ENCODE results near the gene HSPB9. TPM values are rescaled to one million over a fixed set of nuclear protein-coding genes. Genes with fewer than 3 reads are reported as not detected.
"Not testable (repeated sequence)": the region's sequence is repeated elsewhere in the genome, so short reads cannot be mapped to it uniquely, and the experiment has no call there.

HSPB9 gene
- total RNA-seq, 5 donors from 2014 or later (not counting 1 experiment from before 2014, with no cell fraction given) = 0.13 to 0.18 TPM; not detected in 3

DNA sequence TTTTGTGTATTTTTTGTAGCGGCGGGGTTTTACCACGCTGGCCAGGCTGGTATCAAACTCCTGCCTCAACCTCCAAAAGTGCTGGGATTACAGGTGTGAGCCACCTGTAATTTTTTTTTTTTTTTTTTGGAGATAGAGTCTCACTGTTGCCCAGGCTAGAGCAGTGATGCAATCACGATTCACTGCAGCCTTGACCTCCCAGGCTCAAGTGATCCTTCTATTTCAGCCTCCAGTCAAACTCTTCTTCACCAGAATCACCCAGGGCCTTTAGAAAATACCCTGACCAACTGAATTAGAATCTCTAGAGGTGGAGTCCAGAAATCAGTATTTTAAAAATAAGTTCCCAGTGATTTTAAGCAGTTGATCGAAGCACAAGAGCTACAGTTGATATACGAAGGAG is 12.5 kb downstream of the HSPB9 start:
- POLR2A ChIA-PET = no interaction called here
- no peak overlapping the region for H3K4me3 ChIP-seq (ENCODE audit: control insufficient read depth in 1 of 2, extremely low read depth in 1 of 2, low read length in 1 of 2)
- peaks cover 28 to 54% of the 10 kb centered on the region in 2 experiments for H3K4me1 ChIP-seq (ENCODE audit: control insufficient read depth in 1 of 2, extremely low read depth in 1 of 2, insufficient read depth in 2 of 2, low read length in 2 of 2)
- no peaks in the 10 kb centered on the region for H3K27me3 ChIP-seq (replicated peaks in 1 of 2; ENCODE audit: control insufficient read depth in 2 of 2, extremely low read depth in 1 of 2, insufficient read depth in 2 of 2, low read length in 1 of 2)
- Mint-ChIP-seq H3K27ac (peak overlapping the region; percentile 84 to 89), H3K9me3 (no peaks in the 10 kb centered on the region), H3K27me3 (no peaks in the 10 kb centered on the region), H3K4me1 (peaks cover 50 to 79% (median 76%) of the 10 kb centered on the region in 3 donors), H3K4me3 (no peak overlapping the region), H3K36me3 (peaks cover 15% of the 10 kb centered on the region)
- CTCF ChIA-PET = interaction anchor here in 1 of 2 donors (1.0 kb wide), 1 partner anchor 17 kb away, joined by 3 read pairs; no protein-coding TSS in a partner anchor
- no peak overlapping the region for H3K27ac ChIP-seq (ENCODE audit: low read length)
- ATAC-seq (replicated peaks in 1 of 4) = no peak
- H3K9me3 ChIP-seq = no peaks in the 10 kb centered on the region
- WGBS (ENCODE audit: insufficient coverage) = 95% methylated on average over 3 of the region's 6 CpGs
- peaks cover 4 to 37% of the 10 kb centered on the region in 2 donors for H3K36me3 ChIP-seq (ENCODE audit: control insufficient read depth in 2 of 2, extremely low read depth in 1 of 2, insufficient read depth in 1 of 2, low read length in 1 of 2)
- DNase-seq = no peak

GRCh38 chr17:42135664-42136653 is 13.4 kb downstream of the HSPB9 start:
- Histone ChIP-seq H3K4me1 (ENCODE audit: control insufficient read depth in 1 of 2, extremely low read depth in 1 of 2, insufficient read depth in 2 of 2, low read length in 2 of 2) (peaks cover 28 to 54% of the 10 kb centered on the region in 2 experiments), H3K9me3 (no peaks in the 10 kb centered on the region), H3K36me3 (ENCODE audit: control insufficient read depth in 2 of 2, extremely low read depth in 1 of 2, insufficient read depth in 1 of 2, low read length in 1 of 2) (peaks cover 0 to 30% of the 10 kb centered on the region in 2 donors), H3K27ac (ENCODE audit: low read length) (no peak overlapping the region), H3K4me3 (ENCODE audit: control insufficient read depth in 1 of 2, extremely low read depth in 1 of 2, low read length in 1 of 2) (no peak overlapping the region), H3K27me3 (replicated peaks in 1 of 2; ENCODE audit: control insufficient read depth in 2 of 2, extremely low read depth in 1 of 2, insufficient read depth in 2 of 2, low read length in 1 of 2) (no peaks in the 10 kb centered on the region)
- peaks cover 9% of the 10 kb centered on the region for H3K36me3 Mint-ChIP-seq
- ChIA-PET CTCF (interaction anchor here (0.6 to 1.0 kb wide), 2 partner anchors 18 to 668 kb away, joined by 3 read pairs; no protein-coding TSS in a partner anchor), POLR2A (interaction anchor here in 1 of 2 donors (0.5 kb wide), 1 partner anchor 15 kb away, joined by 6 read pairs; the partner anchor contains the start of gene KAT2A)
- H3K4me1 Mint-ChIP-seq = peaks cover 44 to 79% (median 76%) of the 10 kb centered on the region in 3 donors
- H3K27me3 Mint-ChIP-seq = no peaks in the 10 kb centered on the region
- H3K27ac Mint-ChIP-seq = peak overlapping the region; percentile 84 to 89
- H3K9me3 Mint-ChIP-seq = no peaks in the 10 kb centered on the region
- no peak for ATAC-seq (replicated peaks in 1 of 4)
- H3K4me3 Mint-ChIP-seq = peak overlapping the region in 1 of 3 donors; percentile 56
- peak in 1 of 35 experiments; percentile 19 for DNase-seq
- 77% methylated on average over 9 of the region's 15 CpGs for WGBS (ENCODE audit: insufficient coverage)

DNA sequence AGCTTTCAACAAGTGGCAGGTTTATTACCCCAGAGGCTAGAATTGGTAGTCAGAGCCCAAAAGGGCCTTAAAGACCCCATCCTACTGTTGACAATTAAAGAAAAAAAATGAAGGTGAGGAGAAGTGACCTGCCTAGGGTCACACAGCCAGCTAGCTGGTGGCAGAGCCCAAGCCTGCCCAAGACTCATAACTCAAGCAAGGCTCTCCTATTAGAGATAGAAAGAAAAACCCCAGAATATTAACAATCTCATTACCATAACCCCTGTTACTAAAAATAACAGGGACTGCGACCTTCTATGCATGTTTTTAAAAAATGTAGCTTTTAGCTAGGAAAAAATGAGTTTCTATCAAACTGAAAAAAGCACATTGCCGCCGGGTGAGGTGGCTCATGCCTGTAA is 14.0 kb downstream of the HSPB9 start:
- no peak for ATAC-seq (replicated peaks in 1 of 4)
- H3K27ac Mint-ChIP-seq = peak overlapping the region; percentile 71 to 84
- no peaks in the 10 kb centered on the region for H3K9me3 Mint-ChIP-seq
- peaks cover 11% of the 10 kb centered on the region for H3K36me3 Mint-ChIP-seq
- DNase-seq = no peak
- H3K9me3 ChIP-seq = no peaks in the 10 kb centered on the region
- H3K4me3 Mint-ChIP-seq = no peak overlapping the region
- peaks cover 28 to 54% of the 10 kb centered on the region in 2 experiments for H3K4me1 ChIP-seq (ENCODE audit: control insufficient read depth in 1 of 2, extremely low read depth in 1 of 2, insufficient read depth in 2 of 2, low read length in 2 of 2)
- ChIA-PET POLR2A (no interaction called here), CTCF (interaction anchor here in 1 of 2 donors (0.5 kb wide), 1 partner anchor 125 kb away, joined by 4 read pairs; no protein-coding TSS in a partner anchor)
- no CpG with 5 or more reads among the region's 3 CpGs for WGBS (ENCODE audit: insufficient coverage)
- H3K27ac ChIP-seq (ENCODE audit: low read length) = no peak overlapping the region
- H3K36me3 ChIP-seq (ENCODE audit: control insufficient read depth in 2 of 2, extremely low read depth in 1 of 2, insufficient read depth in 1 of 2, low read length in 1 of 2) = peaks cover 3 to 31% of the 10 kb centered on the region in 2 donors
- H3K27me3 ChIP-seq (replicated peaks in 1 of 2; ENCODE audit: control insufficient read depth in 2 of 2, extremely low read depth in 1 of 2, insufficient read depth in 2 of 2, low read length in 1 of 2) = no peaks in the 10 kb centered on the region
- H3K4me3 ChIP-seq (ENCODE audit: control insufficient read depth in 1 of 2, extremely low read depth in 1 of 2, low read length in 1 of 2) = no peak overlapping the region
- peaks cover 38 to 79% (median 78%) of the 10 kb centered on the region in 3 donors for H3K4me1 Mint-ChIP-seq
- no peaks in the 10 kb centered on the region for H3K27me3 Mint-ChIP-seq

DNA sequence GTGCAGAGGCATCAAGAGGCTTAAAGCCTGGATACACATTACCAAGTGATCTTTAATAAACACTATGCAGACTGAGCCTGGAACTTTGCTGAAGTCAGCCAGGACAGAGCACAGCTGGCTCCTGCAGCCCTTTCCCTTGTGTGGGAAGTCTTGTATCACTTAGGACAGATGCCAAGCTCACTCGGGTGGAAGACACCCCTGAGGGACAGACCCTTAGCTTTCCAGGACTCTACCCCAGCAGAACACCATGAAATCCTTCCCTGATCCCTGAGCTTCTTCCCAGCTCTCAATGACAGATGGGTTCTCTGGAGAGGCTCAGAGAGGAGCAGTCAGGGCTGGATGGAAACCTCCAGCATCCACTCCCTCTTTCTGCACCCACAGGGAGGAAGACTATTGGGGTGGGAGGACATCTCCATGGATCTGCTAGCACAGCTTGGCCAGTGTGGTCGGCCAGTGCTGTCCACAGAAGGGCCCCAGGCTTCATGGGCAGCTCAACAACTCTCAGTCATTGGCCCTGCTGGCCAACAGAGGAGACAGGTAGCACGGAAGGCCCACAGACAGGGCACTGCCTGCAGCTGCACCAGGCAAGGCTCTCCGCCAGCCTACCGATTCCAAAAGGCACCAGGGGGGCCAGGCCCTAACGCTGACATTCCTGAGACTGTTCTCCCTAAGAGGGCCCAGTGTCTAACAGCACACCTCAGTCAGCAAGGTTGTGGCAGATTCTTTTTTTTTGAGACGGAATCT is 16.3 kb downstream of the HSPB9 start:
- Histone ChIP-seq H3K36me3 (ENCODE audit: control insufficient read depth in 2 of 2, extremely low read depth in 1 of 2, insufficient read depth in 1 of 2, low read length in 1 of 2) (peaks cover 8 to 41% of the 10 kb centered on the region in 2 donors), H3K4me1 (ENCODE audit: control insufficient read depth in 1 of 2, extremely low read depth in 1 of 2, insufficient read depth in 2 of 2, low read length in 2 of 2) (peaks cover 11 to 55% of the 10 kb centered on the region in 2 experiments), H3K4me3 (ENCODE audit: control insufficient read depth in 1 of 2, extremely low read depth in 1 of 2, low read length in 1 of 2) (no peak overlapping the region), H3K27ac (ENCODE audit: low read length) (no peak overlapping the region), H3K9me3 (no peaks in the 10 kb centered on the region), H3K27me3 (replicated peaks in 1 of 2; ENCODE audit: control insufficient read depth in 2 of 2, extremely low read depth in 1 of 2, insufficient read depth in 2 of 2, low read length in 1 of 2) (no peaks in the 10 kb centered on the region)
- H3K4me3 Mint-ChIP-seq = no peak overlapping the region
- peaks cover 27 to 76% (median 75%) of the 10 kb centered on the region in 3 donors for H3K4me1 Mint-ChIP-seq
- H3K36me3 Mint-ChIP-seq = peaks cover 24% of the 10 kb centered on the region
- H3K27ac Mint-ChIP-seq = no peak overlapping the region
- no peaks in the 10 kb centered on the region for H3K9me3 Mint-ChIP-seq
- ChIA-PET POLR2A (interaction anchor here in 1 of 2 donors (0.6 kb wide), 1 partner anchor 55 kb away, joined by 4 read pairs; no protein-coding TSS in a partner anchor), CTCF (interaction anchor here in 1 of 2 donors (1.0 kb wide), 1 partner anchor 12 kb away, joined by 3 read pairs; no protein-coding TSS in a partner anchor)
- DNase-seq (no peak), ATAC-seq (replicated peaks in 1 of 4) (no peak)
- no peaks in the 10 kb centered on the region for H3K27me3 Mint-ChIP-seq
- WGBS (ENCODE audit: insufficient coverage) = 95% methylated on average over 6 of the region's 7 CpGs

- ATAC-seq (replicated peaks in 1 of 4); POLR2A ChIA-PET; H3K4me3 ChIP-seq (ENCODE audit: control insufficient read depth in 1 of 2, extremely low read depth in 1 of 2, low read length in 1 of 2); H3K27me3 ChIP-seq (replicated peaks in 1 of 2; ENCODE audit: control insufficient read depth in 2 of 2, extremely low read depth in 1 of 2, insufficient read depth in 2 of 2, low read length in 1 of 2); H3K9me3 Mint-ChIP-seq; DNase-seq; H3K27ac Mint-ChIP-seq; H3K27me3 Mint-ChIP-seq; H3K9me3 ChIP-seq; H3K4me3 Mint-ChIP-seq; H3K27ac ChIP-seq (ENCODE audit: low read length): not testable (repeated sequence)
- peaks cover 23% of the 10 kb centered on the region for H3K36me3 Mint-ChIP-seq
- WGBS (ENCODE audit: insufficient coverage) = 94% methylated on average over 2 of the region's 7 CpGs
- peaks cover 8 to 44% of the 10 kb centered on the region in 2 donors for H3K36me3 ChIP-seq (ENCODE audit: control insufficient read depth in 2 of 2, extremely low read depth in 1 of 2, insufficient read depth in 1 of 2, low read length in 1 of 2)
- CTCF ChIA-PET = interaction anchor here in 1 of 2 donors (0.8 kb wide), 1 partner anchor 95 kb away, joined by 3 read pairs; no protein-coding TSS in a partner anchor
- peaks cover 22 to 66% (median 64%) of the 10 kb centered on the region in 3 donors for H3K4me1 Mint-ChIP-seq
- H3K4me1 ChIP-seq (ENCODE audit: control insufficient read depth in 1 of 2, extremely low read depth in 1 of 2, insufficient read depth in 2 of 2, low read length in 2 of 2) = peaks cover 4 to 41% of the 10 kb centered on the region in 2 experiments
Observed at GRCh38 chr17:42140690-42141089, 18.1 kb downstream of the HSPB9 start.

GRCh38 chr17:42141382-42141781 is 18.8 kb downstream of the HSPB9 start:
- H3K27me3 ChIP-seq (replicated peaks in 1 of 2; ENCODE audit: control insufficient read depth in 2 of 2, extremely low read depth in 1 of 2, insufficient read depth in 2 of 2, low read length in 1 of 2) = no peaks in the 10 kb centered on the region
- CTCF ChIA-PET = no interaction called here
- H3K4me1 ChIP-seq (ENCODE audit: control insufficient read depth in 1 of 2, extremely low read depth in 1 of 2, insufficient read depth in 2 of 2, low read length in 2 of 2) = peaks cover 0 to 36% of the 10 kb centered on the region in 2 experiments
- WGBS (ENCODE audit: insufficient coverage) = 78% methylated on average over 5 of the region's 8 CpGs
- no peak overlapping the region for H3K27ac Mint-ChIP-seq
- peaks cover 23% of the 10 kb centered on the region for H3K36me3 Mint-ChIP-seq
- no peak overlapping the region for H3K27ac ChIP-seq (ENCODE audit: low read length)
- H3K36me3 ChIP-seq (ENCODE audit: control insufficient read depth in 2 of 2, extremely low read depth in 1 of 2, insufficient read depth in 1 of 2, low read length in 1 of 2) = peaks cover 8 to 42% of the 10 kb centered on the region in 2 donors
- H3K9me3 Mint-ChIP-seq = no peaks in the 10 kb centered on the region
- peaks cover 15 to 61% (median 59%) of the 10 kb centered on the region in 3 donors for H3K4me1 Mint-ChIP-seq
- DNase-seq = no peak
- H3K9me3 ChIP-seq = no peaks in the 10 kb centered on the region
- POLR2A ChIA-PET = interaction anchor here in 1 of 2 donors (0.5 to 0.7 kb wide), 2 partner anchors 12 to 30 kb away, joined by 6 read pairs; no protein-coding TSS in a partner anchor
- H3K4me3 Mint-ChIP-seq = no peak overlapping the region
- no peak for ATAC-seq (replicated peaks in 1 of 4)
- H3K27me3 Mint-ChIP-seq = no peaks in the 10 kb centered on the region
- H3K4me3 ChIP-seq (ENCODE audit: control insufficient read depth in 1 of 2, extremely low read depth in 1 of 2, low read length in 1 of 2) = no peak overlapping the region
